Measurements from ENCODE around the gene MEPCE.

MEPCE gene

GRCh38 chr7:100464791-100465190 is 35.2 kb downstream of the MEPCE start:
- DNase-seq (ENCODE audit: low read depth in 2 of 2): no peak

GRCh38 chr7:100465299-100465698 is 35.7 kb downstream of the MEPCE start:
- no peak for DNase-seq (ENCODE audit: low read depth in 2 of 2)

GRCh38 chr7:100465702-100466311 is 36.2 kb downstream of the MEPCE start:
- DNase-seq (ENCODE audit: low read depth in 2 of 2): no peak

GRCh38 chr7:100466653-100467605 is 37.3 kb downstream of the MEPCE start:
- no peak for DNase-seq (ENCODE audit: low read depth in 2 of 2)

- DNase-seq (ENCODE audit: low read depth in 2 of 2): no peak
Observed at GRCh38 chr7:100467638-100468373, 38.2 kb downstream of the MEPCE start.

GRCh38 chr7:100469227-100470044 is 39.8 kb downstream of the MEPCE start:
- DNase-seq (ENCODE audit: low read depth in 2 of 2): peak; percentile 73 to 84

- DNase-seq (ENCODE audit: low read depth in 2 of 2): no peak
Observed at GRCh38 chr7:100471021-100471420, 41.4 kb downstream of the MEPCE start.

GRCh38 chr7:100472121-100472851 is 42.7 kb downstream of the MEPCE start:
- DNase-seq (ENCODE audit: low read depth in 2 of 2): no peak

- DNase-seq (ENCODE audit: low read depth in 2 of 2): no peak
Observed at GRCh38 chr7:100472854-100473499, 43.3 kb downstream of the MEPCE start.

GRCh38 chr7:100475549-100475948 is 45.9 kb downstream of the MEPCE start:
- DNase-seq (ENCODE audit: low read depth in 2 of 2): no peak

GRCh38 chr7:100476101-100476780 is 46.6 kb downstream of the MEPCE start:
- no peak for DNase-seq (ENCODE audit: low read depth in 2 of 2)

- no peak for DNase-seq (ENCODE audit: low read depth in 2 of 2)
Observed at GRCh38 chr7:100476903-100477870, 47.6 kb downstream of the MEPCE start.

GRCh38 chr7:100477871-100478267 is 48.2 kb downstream of the MEPCE start:
- DNase-seq (ENCODE audit: low read depth in 2 of 2): no peak

GRCh38 chr7:100478958-100479660 is 49.5 kb downstream of the MEPCE start, which contains the start of gene TSC22D4:
TSC22D4 (minus strand) TSS chr7:100479214; CDS start chr7:100478038, 1,176 bp downstream.
- peak; percentile 75 to 82 for DNase-seq (ENCODE audit: low read depth in 2 of 2)

GRCh38 chr7:100481466-100481865 is 51.8 kb downstream of the MEPCE start:
- DNase-seq (ENCODE audit: low read depth in 2 of 2): no peak

- no peak for DNase-seq (ENCODE audit: low read depth in 2 of 2)
Observed at GRCh38 chr7:100482728-100483089, 53.1 kb downstream of the MEPCE start.

GRCh38 chr7:100483090-100483721 is 53.6 kb downstream of the MEPCE start:
- peak; percentile 68 to 77 for DNase-seq (ENCODE audit: low read depth in 2 of 2)
